Measurements from ENCODE around the gene FAM25A.

Gene FAM25A

DNA sequence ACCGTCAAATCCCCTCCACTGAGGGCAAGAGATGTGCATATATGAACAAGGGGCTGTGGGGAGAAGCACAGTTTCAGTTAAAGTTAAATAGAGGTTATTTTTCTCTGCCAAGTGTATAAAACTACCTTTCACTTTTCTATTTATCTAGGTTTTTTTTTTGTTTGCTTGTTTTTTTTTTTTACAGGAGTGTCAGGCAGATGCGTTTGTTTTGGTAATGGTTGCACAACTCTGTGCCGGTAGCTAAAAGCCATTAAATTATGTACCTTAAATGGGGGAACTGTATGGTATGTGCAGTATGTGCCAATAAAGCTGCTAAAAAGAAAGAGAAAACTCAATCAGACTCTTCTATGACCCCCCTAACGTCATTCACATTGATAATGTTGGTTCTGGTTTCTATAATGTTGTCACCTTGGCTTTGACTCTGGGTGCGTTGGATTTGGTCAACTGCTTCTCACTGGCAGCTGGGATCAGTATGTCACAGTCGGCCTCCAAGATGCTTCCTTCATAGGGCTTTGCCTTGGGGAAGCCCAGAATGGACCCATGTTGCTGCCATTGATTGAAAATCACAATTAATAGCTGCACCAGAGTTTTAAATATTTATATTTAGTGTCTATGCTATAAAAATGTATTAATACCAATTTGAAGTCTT, 40.3 kb downstream of the FAM25A start:
- TF ChIP-seq POLR2AphosphoS5 (IDR thresholded peaks at IDR 0.05; ENCODE audit: low read depth, low read length) (no peak), FOXP2 (optimal IDR thresholded peaks at IDR 0.05; ENCODE audit: borderline replicate concordance, extremely low read depth, extremely low read length, insufficient read depth) (no peak), SIN3A (IDR thresholded peaks at IDR 0.05; ENCODE audit: borderline replicate concordance, insufficient read depth, low read length) (no peak), TAF1 (IDR thresholded peaks at IDR 0.05; ENCODE audit: borderline replicate concordance, insufficient read depth, low read length) (no peak)
- TF ChIP-seq, protein P1, sequence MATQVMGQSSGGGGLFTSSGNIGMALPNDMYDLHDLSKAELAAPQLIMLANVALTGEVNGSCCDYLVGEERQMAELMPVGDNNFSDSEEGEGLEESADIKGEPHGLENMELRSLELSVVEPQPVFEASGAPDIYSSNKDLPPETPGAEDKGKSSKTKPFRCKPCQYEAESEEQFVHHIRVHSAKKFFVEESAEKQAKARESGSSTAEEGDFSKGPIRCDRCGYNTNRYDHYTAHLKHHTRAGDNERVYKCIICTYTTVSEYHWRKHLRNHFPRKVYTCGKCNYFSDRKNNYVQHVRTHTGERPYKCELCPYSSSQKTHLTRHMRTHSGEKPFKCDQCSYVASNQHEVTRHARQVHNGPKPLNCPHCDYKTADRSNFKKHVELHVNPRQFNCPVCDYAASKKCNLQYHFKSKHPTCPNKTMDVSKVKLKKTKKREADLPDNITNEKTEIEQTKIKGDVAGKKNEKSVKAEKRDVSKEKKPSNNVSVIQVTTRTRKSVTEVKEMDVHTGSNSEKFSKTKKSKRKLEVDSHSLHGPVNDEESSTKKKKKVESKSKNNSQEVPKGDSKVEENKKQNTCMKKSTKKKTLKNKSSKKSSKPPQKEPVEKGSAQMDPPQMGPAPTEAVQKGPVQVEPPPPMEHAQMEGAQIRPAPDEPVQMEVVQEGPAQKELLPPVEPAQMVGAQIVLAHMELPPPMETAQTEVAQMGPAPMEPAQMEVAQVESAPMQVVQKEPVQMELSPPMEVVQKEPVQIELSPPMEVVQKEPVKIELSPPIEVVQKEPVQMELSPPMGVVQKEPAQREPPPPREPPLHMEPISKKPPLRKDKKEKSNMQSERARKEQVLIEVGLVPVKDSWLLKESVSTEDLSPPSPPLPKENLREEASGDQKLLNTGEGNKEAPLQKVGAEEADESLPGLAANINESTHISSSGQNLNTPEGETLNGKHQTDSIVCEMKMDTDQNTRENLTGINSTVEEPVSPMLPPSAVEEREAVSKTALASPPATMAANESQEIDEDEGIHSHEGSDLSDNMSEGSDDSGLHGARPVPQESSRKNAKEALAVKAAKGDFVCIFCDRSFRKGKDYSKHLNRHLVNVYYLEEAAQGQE (IDR thresholded peaks at IDR 0.05; ENCODE audit: insufficient read depth in 1 of 2, low read depth in 2 of 2, low read length in 2 of 2), result no peak

DNA sequence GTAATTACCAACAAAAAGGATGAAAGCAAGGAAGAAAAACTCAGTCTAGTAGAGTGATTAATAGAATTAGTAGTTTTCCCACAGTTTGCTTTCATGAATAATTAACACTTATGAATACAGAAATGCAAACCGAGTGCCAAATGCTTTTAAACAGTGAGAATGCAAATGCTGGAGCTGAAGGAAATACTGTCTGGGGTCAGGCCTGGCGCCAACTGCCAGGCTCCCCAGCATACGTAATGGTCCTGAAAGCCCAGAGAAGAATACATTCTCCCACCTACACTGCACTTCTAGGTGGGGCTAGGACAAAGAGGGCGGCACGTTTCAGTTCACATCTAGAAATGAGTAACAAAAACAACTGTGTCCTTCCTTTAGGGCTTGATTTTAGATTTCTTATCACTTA, 44.6 kb downstream of the FAM25A start:
- no peak for TF ChIP-seq SIN3A (IDR thresholded peaks at IDR 0.05; ENCODE audit: borderline replicate concordance, insufficient read depth, low read length)

- TF ChIP-seq POLR2AphosphoS5 (IDR thresholded peaks at IDR 0.05; ENCODE audit: low read depth, low read length) (no peak), SIN3A (IDR thresholded peaks at IDR 0.05; ENCODE audit: borderline replicate concordance, insufficient read depth, low read length) (no peak), TAF1 (IDR thresholded peaks at IDR 0.05; ENCODE audit: borderline replicate concordance, insufficient read depth, low read length) (no peak), FOXP2 (optimal IDR thresholded peaks at IDR 0.05; ENCODE audit: borderline replicate concordance, extremely low read depth, extremely low read length, insufficient read depth) (no peak)
- TF ChIP-seq, protein P1 (IDR thresholded peaks at IDR 0.05; ENCODE audit: insufficient read depth in 1 of 2, low read depth in 2 of 2, low read length in 2 of 2), result no peak
Observed at GRCh38 chr10:87066178-87066577, 46.1 kb downstream of the FAM25A start.

DNA sequence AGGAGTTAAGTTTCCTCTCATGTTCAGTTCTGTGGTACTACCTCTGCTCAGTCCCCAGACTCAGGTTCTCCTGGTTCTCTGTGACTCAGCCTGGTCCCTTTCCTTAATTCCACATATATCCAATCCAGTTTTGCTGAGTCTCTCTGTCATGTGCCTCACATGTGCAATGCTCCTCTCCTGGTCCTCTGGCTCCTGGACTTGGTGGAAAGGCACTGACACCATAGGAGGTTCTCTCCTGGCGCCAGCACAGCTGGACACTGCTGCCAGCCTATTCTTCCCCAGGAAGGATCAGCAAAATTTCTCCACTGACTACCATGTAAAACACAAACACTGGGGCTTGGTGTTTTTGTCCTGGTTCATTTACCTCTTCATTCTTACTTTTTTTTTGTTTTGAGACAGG, 46.8 kb downstream of the FAM25A start:
- TF ChIP-seq POLR2AphosphoS5 (IDR thresholded peaks at IDR 0.05; ENCODE audit: low read depth, low read length) (no peak), SIN3A (IDR thresholded peaks at IDR 0.05; ENCODE audit: borderline replicate concordance, insufficient read depth, low read length) (no peak), FOXP2 (optimal IDR thresholded peaks at IDR 0.05; ENCODE audit: borderline replicate concordance, extremely low read depth, extremely low read length, insufficient read depth) (no peak), TAF1 (IDR thresholded peaks at IDR 0.05; ENCODE audit: borderline replicate concordance, insufficient read depth, low read length) (no peak)
- TF ChIP-seq, protein P1 (IDR thresholded peaks at IDR 0.05; ENCODE audit: insufficient read depth in 1 of 2, low read depth in 2 of 2, low read length in 2 of 2), result no peak

- TF ChIP-seq POLR2AphosphoS5 (IDR thresholded peaks at IDR 0.05; ENCODE audit: low read depth, low read length) (no peak), FOXP2 (optimal IDR thresholded peaks at IDR 0.05; ENCODE audit: borderline replicate concordance, extremely low read depth, extremely low read length, insufficient read depth) (no peak), TAF1 (IDR thresholded peaks at IDR 0.05; ENCODE audit: borderline replicate concordance, insufficient read depth, low read length) (no peak), SIN3A (IDR thresholded peaks at IDR 0.05; ENCODE audit: borderline replicate concordance, insufficient read depth, low read length) (no peak)
- TF ChIP-seq, protein P1 (IDR thresholded peaks at IDR 0.05; ENCODE audit: insufficient read depth in 1 of 2, low read depth in 2 of 2, low read length in 2 of 2), result no peak
Observed at GRCh38 chr10:87068281-87068680, 48.2 kb downstream of the FAM25A start.

All from PFSK-1 (cell line).